ENCODE data around the gene TMED7. TPM values are rescaled to one million over a fixed set of nuclear protein-coding genes. Genes with fewer than 3 reads are reported as not detected.
A peak's percentile ranks its signal among the peaks of the same experiment; 100 is the strongest.

The TMED7 gene
- total and polyA plus RNA-seq, 2 of the 13 experiments (the other 11 are each of a cell fraction or from before 2014, with no cell fraction given): 58.0 to 113 TPM

- DNase-seq (ENCODE audit: low spot score) (no peak), ATAC-seq (no peak), FAIRE-seq (no peak)
- in situ Hi-C loops (cut with HindIII; ENCODE audit: extremely low pct_ligation_motif_present, low pct_unique_long_range_greater_than_20kb) (no loop called here), intact Hi-C loops (cut with micrococcal nuclease; ENCODE audit: unreplicated experiment) (no loop called here)
- H3K9me3 ChIP-seq (ENCODE audit: low read length): no peaks in the 10 kb centered on the region
- H4K20me1 ChIP-seq (ENCODE audit: insufficient read depth, low read length): no peaks in the 10 kb centered on the region
- no TSS peak for BruUV-seq (replicated peaks)
- no peak overlapping the region for H2AFZ ChIP-seq (ENCODE audit: low read length)
- ChIA-PET POLR2A (no interaction called here), CTCF (ENCODE audit: low intra/inter-chr PET ratio, low total read pairs) (no interaction called here)
- H3K36me3 ChIP-seq (replicated peaks in 1 of 2; ENCODE audit: control insufficient read depth in 1 of 2, insufficient read depth in 2 of 2, low read length in 2 of 2): no peaks in the 10 kb centered on the region
- no peak overlapping the region for H3K27ac ChIP-seq (ENCODE audit: extremely low read length, insufficient read depth, low read length)
- H3K4me2 ChIP-seq (ENCODE audit: low read depth, low read length): no peak overlapping the region
- H3K4me3 ChIP-seq (replicated peaks in 1 of 3; ENCODE audit: insufficient read depth in 1 of 3, low read depth in 2 of 3, low read length in 3 of 3): no peak overlapping the region
- no peak overlapping the region for H3K9ac ChIP-seq (ENCODE audit: insufficient read depth, low read depth, low read length)
- H3K4me1 ChIP-seq (ENCODE audit: insufficient read depth, low read length): no peaks in the 10 kb centered on the region
- no peak for TF ChIP-seq JUND (CRISPR knock-in tag; IDR thresholded peaks at IDR 0.05)
- 0 out of 2 replicates have a peak, but pooled peaks have one; percentile 12 for TF ChIP-seq CEBPB (IDR thresholded peaks at IDR 0.05; ENCODE audit: borderline replicate concordance, low read depth, low read length)
- H3K27me3 ChIP-seq (ENCODE audit: control insufficient read depth in 1 of 2, insufficient read depth in 2 of 2, low read length in 2 of 2): peaks cover 0 to 3% of the 10 kb centered on the region in 2 experiments; a peak in 2 of 5 replicates
- WGBS (ENCODE audit: low lambda C conversion rate): 0% methylated on average over 2 of the region's 2 CpGs
- H3K79me2 ChIP-seq (ENCODE audit: insufficient read depth, low read length): no peaks in the 10 kb centered on the region
These were observed 48.5 kb downstream of the TMED7 start for GRCh38 chr5:115577329-115577728.

- ChIA-PET POLR2A (no interaction called here), CTCF (ENCODE audit: low intra/inter-chr PET ratio, low total read pairs) (interaction anchor here (1.6 to 2.7 kb wide), 2 partner anchors 27 to 265 kb away, joined by 4 to 24 read pairs; no protein-coding TSS in a partner anchor)
- H3K9ac ChIP-seq (ENCODE audit: insufficient read depth, low read depth, low read length): no peak overlapping the region
- H4K20me1 ChIP-seq (ENCODE audit: insufficient read depth, low read length): no peaks in the 10 kb centered on the region
- no peak for FAIRE-seq
- in situ Hi-C loops (cut with HindIII; ENCODE audit: extremely low pct_ligation_motif_present, low pct_unique_long_range_greater_than_20kb): no loop called here
- no peaks in the 10 kb centered on the region for H3K36me3 ChIP-seq (replicated peaks in 1 of 2; ENCODE audit: control insufficient read depth in 1 of 2, insufficient read depth in 2 of 2, low read length in 2 of 2)
- H3K4me3 ChIP-seq (replicated peaks in 1 of 3; ENCODE audit: insufficient read depth in 1 of 3, low read depth in 2 of 3, low read length in 3 of 3): no peak overlapping the region
- peak; percentile 2 for DNase-seq (ENCODE audit: low spot score)
- no peaks in the 10 kb centered on the region for H3K4me1 ChIP-seq (ENCODE audit: insufficient read depth, low read length)
- no TSS peak for BruUV-seq (replicated peaks)
- ATAC-seq: no peak; the same call in 2 of the 3 replicates
- H3K9me3 ChIP-seq (ENCODE audit: low read length): no peaks in the 10 kb centered on the region
- 13% methylated on average over 5 of the region's 5 CpGs for WGBS (ENCODE audit: low lambda C conversion rate)
- H3K4me2 ChIP-seq (ENCODE audit: low read depth, low read length): no peak overlapping the region
- no peaks in the 10 kb centered on the region for H3K79me2 ChIP-seq (ENCODE audit: insufficient read depth, low read length)
- peaks cover 0 to 3% of the 10 kb centered on the region in 2 experiments; a peak in 2 of 5 replicates for H3K27me3 ChIP-seq (ENCODE audit: control insufficient read depth in 1 of 2, insufficient read depth in 2 of 2, low read length in 2 of 2)
- intact Hi-C loops (cut with micrococcal nuclease; ENCODE audit: unreplicated experiment): no loop called here
- H2AFZ ChIP-seq (ENCODE audit: low read length): no peak overlapping the region
- no peak overlapping the region for H3K27ac ChIP-seq (ENCODE audit: extremely low read length, insufficient read depth, low read length)
- TF ChIP-seq ZNF574 (CRISPR knock-in tag; IDR thresholded peaks at IDR 0.05) (no peak), JUNB (CRISPR knock-in tag; IDR thresholded peaks at IDR 0.05; ENCODE audit: borderline replicate concordance) (no peak), RARG (CRISPR knock-in tag; IDR thresholded peaks at IDR 0.05; ENCODE audit: low read depth) (no peak), ZNF556 (CRISPR knock-in tag; IDR thresholded peaks at IDR 0.05; ENCODE audit: borderline replicate concordance) (no peak), CENPX (CRISPR knock-in tag; IDR thresholded peaks at IDR 0.05) (no peak), NR2C2 (CRISPR knock-in tag; IDR thresholded peaks at IDR 0.05; ENCODE audit: borderline replicate concordance) (no peak), ZUFSP (CRISPR knock-in tag; IDR thresholded peaks at IDR 0.05; ENCODE audit: borderline replicate concordance) (no peak), KAT7 (CRISPR knock-in tag; IDR thresholded peaks at IDR 0.05; ENCODE audit: borderline replicate concordance) (no peak), ZNF24 (IDR thresholded peaks at IDR 0.05) (no peak)
These were observed 50.4 kb downstream of the TMED7 start for GRCh38 chr5:115575167-115576070.

Data from HepG2 (cell line).